ENCODE measurements around the gene AFDN. TPM values are rescaled to one million over a fixed set of nuclear protein-coding genes. Genes with fewer than 3 reads are reported as not detected.
A peak's percentile ranks its signal among the peaks of the same experiment; 100 is the strongest.

AFDN gene
- total RNA-seq, 4 donors from 2014 or later: 196 to 311 (median 224) TPM

DNA sequence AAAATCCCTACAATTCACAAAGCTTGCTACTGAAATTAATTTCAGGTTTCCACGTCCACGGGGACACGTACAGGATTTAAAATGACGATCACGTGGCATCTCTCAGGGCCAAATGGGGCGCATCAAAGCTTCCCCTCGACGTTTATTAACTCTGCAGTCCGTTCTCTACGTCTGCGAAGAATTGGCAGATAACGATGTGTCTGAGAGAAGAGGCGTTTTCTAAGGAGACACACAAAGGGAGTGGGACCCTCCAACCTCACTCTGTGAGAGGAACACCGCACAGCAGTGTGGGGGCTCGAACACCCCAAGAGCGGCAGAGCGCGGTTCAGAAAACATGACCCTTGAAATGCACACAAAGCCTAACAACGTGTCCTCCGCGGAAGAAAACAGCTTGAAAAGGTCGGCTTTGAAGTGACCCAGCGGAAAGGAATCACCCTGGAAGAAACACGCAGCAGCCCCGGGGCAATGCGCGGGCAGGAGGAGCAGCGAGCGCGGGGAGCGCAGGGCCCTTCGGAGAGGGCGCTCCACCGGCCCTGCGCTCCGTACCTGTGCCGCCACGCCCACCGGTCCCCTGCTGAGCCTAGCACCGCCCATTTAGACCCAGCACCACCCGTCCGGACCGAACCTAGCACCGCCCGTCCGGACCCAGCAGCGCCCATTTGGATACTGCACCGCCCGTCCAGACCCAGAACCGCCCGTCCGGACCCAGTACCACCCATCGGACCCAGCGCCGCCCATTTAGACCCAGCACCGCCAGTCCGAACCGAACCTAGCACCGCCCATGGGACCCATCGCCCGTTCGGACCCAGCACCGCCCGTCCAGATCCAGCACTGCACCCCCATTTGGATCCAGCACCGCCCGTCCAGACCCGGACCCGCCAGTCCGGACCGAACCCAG is 1.1 kb upstream of the AFDN start:
- Histone ChIP-seq H3K27ac (peak overlapping the region; percentile 72 to 86 (median 82)), H3K4me1 (peaks cover 8 to 24% of the 10 kb centered on the region in 2 donors), H3K9me3 (no peaks in the 10 kb centered on the region), H3K27me3 (no peaks in the 10 kb centered on the region), H3K4me3 (replicated peaks in 1 of 3) (peak overlapping the region; percentile 14 to 52 (median 36)), H3K36me3 (no peaks in the 10 kb centered on the region)
- TF ChIP-seq POLR2A (IDR thresholded peaks at IDR 0.05) (peak; percentile 17 to 88), CTCF (IDR thresholded peaks at IDR 0.05) (no peak)
- 4 to 6% methylated on average over 32 to 50 of the region's 70 CpGs for WGBS, 2 donors
- DNase-seq: peak; percentile 90 to 91
- intact Hi-C loops (cut with DNase I): no loop called here

DNA sequence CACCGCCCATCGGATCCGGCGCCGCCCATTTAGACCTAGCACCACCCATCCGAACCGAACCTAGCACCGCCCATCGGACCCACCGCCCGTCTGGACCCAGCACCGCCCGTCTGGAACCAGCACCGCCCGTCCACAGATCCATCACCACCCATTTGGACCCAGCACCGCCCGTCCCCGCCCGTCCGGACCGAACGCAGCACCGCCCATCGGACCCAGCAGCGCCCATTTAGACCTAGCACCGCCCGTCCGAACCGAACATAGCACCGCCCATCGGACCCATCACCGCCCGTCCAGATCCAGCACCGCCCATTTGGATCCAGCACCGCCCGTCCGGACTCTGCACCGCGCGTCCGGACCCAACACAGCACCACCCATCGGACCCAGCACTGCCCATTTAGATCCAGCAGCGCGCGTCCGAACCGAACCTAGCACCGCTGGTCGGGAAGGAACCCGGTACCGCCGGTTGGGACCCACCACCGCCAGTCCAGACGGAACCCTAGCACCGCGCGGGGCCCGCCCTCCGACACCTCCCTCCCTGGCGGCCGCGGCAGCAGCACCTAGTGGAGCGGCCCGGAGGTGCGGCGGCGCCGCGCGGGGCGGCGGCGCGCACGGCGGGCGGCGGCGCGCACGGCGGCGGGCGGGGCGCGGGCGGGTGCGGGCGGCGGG is 348 bp upstream of the AFDN start:
- Histone ChIP-seq H3K36me3 (no peaks in the 10 kb centered on the region), H3K27ac (peak overlapping the region; percentile 72 to 86 (median 82))

DNA sequence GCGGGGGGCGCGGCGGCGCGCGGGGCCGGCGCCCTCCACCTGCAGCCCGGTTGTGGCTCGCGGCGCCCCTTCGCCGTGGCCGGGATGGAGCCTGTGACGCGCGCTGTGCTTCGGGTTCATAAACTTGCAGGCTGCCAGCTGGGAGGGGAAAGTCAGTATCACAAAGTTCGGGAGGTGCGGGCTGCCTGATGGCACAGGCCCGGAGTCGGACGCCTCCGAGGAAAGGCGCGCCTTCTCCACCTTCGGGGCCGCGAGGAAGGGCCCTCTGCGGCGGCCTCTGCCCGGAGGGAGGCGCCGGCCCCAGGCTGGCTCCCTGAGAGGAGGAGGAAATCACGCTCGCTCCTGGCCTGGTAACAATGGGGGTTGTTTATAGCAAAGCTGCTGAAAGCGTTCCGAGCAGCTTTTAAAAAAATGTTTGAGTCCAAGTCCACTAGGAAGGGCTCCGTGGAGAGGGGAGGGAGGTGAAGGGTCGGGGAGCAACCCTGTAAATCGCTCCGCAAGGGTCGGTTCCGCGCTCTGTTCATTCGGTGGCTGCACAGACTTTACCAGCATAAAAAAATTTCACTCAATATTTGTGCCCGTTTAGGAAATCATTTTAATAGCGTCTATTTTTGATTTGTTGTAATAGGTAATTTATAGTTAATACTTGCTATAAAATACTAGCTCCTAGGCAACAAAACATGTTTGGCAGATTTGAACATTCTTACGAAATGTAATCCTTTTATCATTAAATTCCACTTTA is 1.0 kb downstream of the AFDN start:
- Histone ChIP-seq H3K36me3 (no peaks in the 10 kb centered on the region), H3K4me3 (replicated peaks in 1 of 3) (peak overlapping the region; percentile 53 to 63 (median 58)), H3K27ac (peak overlapping the region; percentile 78 to 95 (median 95)), H3K4me1 (peaks cover 27 to 37% of the 10 kb centered on the region in 2 donors), H3K27me3 (no peaks in the 10 kb centered on the region), H3K9me3 (no peaks in the 10 kb centered on the region)
- TF ChIP-seq POLR2A (IDR thresholded peaks at IDR 0.05) (peak in 1 of 2 donors; percentile 65), CTCF (IDR thresholded peaks at IDR 0.05) (no peak)
- DNase-seq: peak; percentile 61 to 62
- intact Hi-C loops (cut with DNase I): no loop called here
- 3 to 5% methylated on average over 21 to 32 of the region's 51 CpGs for WGBS, 2 donors

More for the DNA sequence above, 348 bp upstream of the AFDN start:
- intact Hi-C loops (cut with DNase I): no loop called here
- WGBS, 2 donors: 2 to 4% methylated on average over 22 to 35 of the region's 90 CpGs
- no peaks in the 10 kb centered on the region for H3K9me3 ChIP-seq
- peak overlapping the region; percentile 14 to 52 (median 36) for H3K4me3 ChIP-seq (replicated peaks in 1 of 3)
- H3K4me1 ChIP-seq: peaks cover 14 to 26% of the 10 kb centered on the region in 2 donors
- no peaks in the 10 kb centered on the region for H3K27me3 ChIP-seq
- DNase-seq: peak; percentile 84 to 86
- TF ChIP-seq POLR2A (IDR thresholded peaks at IDR 0.05): peak in 1 of 2 donors; percentile 74
- TF ChIP-seq CTCF (IDR thresholded peaks at IDR 0.05): peak in 4 of 6 experiments; percentile 39 to 65 (median 54)

DNA sequence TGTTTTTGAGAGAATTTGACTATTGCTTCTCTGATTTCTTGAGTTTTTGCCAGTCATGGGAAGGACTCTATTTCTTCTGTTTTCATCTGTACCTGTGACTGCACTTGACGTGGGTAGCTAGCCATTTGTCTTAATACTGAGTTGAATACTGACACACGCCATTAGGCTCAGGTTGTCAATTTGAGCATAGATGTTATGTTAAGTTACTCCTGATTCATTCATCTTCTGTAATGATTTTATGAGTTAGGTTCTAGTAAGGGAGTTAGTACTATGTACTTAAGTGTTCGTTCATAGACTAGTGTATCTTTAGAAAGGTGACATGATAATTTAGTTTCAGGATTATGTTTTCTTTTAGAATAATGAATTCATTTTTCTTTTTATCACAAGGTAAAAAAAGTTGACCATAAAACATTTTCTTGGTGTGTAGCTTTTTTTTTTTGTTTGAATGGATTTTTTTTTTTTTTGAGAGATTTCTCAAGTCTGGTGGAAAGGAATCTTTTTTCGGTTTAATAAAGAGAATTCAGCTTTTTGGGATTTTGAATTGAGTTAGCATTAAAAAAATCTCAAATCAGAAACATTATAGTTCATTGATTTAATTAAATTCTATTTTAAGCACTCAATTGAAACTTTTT is 1.7 kb downstream of the AFDN start:
- H3K4me1 ChIP-seq: peaks cover 33 to 44% of the 10 kb centered on the region in 2 donors
- no peaks in the 10 kb centered on the region for H3K9me3 ChIP-seq
- no peak for DNase-seq
- H3K4me3 ChIP-seq (replicated peaks in 1 of 3): peak overlapping the region in 2 of 3 donors; percentile 53 to 63
- TF ChIP-seq CTCF (IDR thresholded peaks at IDR 0.05): no peak
- TF ChIP-seq POLR2A (IDR thresholded peaks at IDR 0.05): peak in 1 of 2 donors; percentile 18
- H3K27ac ChIP-seq: peak overlapping the region; percentile 78 to 95 (median 95)
- H3K36me3 ChIP-seq: no peaks in the 10 kb centered on the region
- intact Hi-C loops (cut with DNase I): no loop called here
- 52% methylated on average over 4 of the region's 4 CpGs for WGBS, 2 donors
- H3K27me3 ChIP-seq: no peaks in the 10 kb centered on the region

Data from thyroid gland (tissue), 4 donors.